ENCODE results near the gene PDK3. TPM values are rescaled to one million over a fixed set of nuclear protein-coding genes. Genes with fewer than 3 reads are reported as not detected.
A peak's percentile ranks its signal among the peaks of the same experiment; 100 is the strongest.

The PDK3 gene
- total and polyA plus RNA-seq, 10 donors = 4.3 to 53.0 (median 30.1) TPM

DNA sequence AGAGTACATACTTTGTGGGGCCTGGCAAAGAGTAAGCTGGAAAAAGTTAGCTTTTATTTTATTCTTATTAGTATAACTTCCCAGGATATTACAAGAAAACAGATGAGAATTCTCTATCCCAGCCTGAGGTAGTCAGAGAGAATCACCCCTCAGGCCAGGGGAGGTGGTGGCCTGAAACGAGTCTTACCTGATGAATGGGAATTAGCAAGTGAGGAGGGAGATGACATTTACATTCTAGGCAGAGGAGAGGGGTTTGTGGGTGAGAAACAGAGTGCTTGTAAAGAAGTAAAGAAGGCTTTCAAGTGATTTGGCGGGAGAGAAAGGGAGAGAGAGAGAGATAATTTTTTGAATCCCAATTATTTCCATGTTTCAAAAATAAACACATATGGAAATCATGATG, 39.3 kb upstream of the PDK3 start:
- H3K4me1 ChIP-seq = no peaks in the 10 kb centered on the region
- intact Hi-C loops (cut with DNase I; ENCODE audit: low total_unique reads) = no loop called here
- H3K27me3 ChIP-seq (replicated peaks in 1 of 7) = no peaks in the 10 kb centered on the region
- H3K36me3 ChIP-seq = no peaks in the 10 kb centered on the region
- no peak overlapping the region for H3K27ac ChIP-seq
- no peak for TF ChIP-seq POLR2A (IDR thresholded peaks at IDR 0.05)
- TF ChIP-seq, protein P1, sequence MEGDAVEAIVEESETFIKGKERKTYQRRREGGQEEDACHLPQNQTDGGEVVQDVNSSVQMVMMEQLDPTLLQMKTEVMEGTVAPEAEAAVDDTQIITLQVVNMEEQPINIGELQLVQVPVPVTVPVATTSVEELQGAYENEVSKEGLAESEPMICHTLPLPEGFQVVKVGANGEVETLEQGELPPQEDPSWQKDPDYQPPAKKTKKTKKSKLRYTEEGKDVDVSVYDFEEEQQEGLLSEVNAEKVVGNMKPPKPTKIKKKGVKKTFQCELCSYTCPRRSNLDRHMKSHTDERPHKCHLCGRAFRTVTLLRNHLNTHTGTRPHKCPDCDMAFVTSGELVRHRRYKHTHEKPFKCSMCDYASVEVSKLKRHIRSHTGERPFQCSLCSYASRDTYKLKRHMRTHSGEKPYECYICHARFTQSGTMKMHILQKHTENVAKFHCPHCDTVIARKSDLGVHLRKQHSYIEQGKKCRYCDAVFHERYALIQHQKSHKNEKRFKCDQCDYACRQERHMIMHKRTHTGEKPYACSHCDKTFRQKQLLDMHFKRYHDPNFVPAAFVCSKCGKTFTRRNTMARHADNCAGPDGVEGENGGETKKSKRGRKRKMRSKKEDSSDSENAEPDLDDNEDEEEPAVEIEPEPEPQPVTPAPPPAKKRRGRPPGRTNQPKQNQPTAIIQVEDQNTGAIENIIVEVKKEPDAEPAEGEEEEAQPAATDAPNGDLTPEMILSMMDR (IDR thresholded peaks at IDR 0.05 in 8 of 11, conservative IDR thresholded peaks at IDR 0.05 in 3 of 11) = no peak
- TF ChIP-seq POLR2AphosphoS5 (IDR thresholded peaks at IDR 0.05) = no peak
- H3K4me3 ChIP-seq = no peak overlapping the region
- H3K9me3 ChIP-seq = peaks cover 0 to 8% (median 0%) of the 10 kb centered on the region in 8 donors
- no peak for DNase-seq
- 48 to 83% (median 73%) methylated on average over 2 of the region's 2 CpGs for WGBS, 5 donors

DNA sequence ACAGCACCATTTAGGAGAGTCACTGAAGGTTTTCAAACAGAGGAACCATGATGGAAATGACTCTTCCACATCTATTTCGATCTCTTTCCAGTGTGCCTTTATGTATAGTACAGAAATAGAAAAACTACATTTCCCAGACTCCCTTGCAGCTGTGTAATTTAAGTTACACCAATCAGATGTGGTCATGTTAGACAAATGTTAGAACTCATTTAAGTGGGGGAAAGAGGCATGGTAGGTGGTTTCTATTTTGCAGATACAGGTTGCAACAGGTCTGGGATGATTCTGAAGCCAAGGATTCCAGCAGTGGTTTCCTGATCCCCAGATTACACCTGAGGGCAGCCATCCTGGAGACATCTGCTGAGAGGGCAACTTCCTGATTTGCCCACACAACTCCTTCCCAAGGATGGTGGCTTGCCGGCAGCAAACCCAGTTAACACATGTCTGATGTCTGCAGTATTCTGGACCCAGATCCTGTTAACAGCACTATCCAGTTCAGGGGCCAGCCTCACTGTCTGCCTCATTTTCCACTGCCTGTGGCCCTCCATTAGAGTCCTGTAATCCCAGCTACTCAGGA, 38.7 kb upstream of the PDK3 start:
- 57 to 70% (median 58%) methylated on average over 1 to 2 of the region's 2 CpGs for WGBS, 5 donors

DNA sequence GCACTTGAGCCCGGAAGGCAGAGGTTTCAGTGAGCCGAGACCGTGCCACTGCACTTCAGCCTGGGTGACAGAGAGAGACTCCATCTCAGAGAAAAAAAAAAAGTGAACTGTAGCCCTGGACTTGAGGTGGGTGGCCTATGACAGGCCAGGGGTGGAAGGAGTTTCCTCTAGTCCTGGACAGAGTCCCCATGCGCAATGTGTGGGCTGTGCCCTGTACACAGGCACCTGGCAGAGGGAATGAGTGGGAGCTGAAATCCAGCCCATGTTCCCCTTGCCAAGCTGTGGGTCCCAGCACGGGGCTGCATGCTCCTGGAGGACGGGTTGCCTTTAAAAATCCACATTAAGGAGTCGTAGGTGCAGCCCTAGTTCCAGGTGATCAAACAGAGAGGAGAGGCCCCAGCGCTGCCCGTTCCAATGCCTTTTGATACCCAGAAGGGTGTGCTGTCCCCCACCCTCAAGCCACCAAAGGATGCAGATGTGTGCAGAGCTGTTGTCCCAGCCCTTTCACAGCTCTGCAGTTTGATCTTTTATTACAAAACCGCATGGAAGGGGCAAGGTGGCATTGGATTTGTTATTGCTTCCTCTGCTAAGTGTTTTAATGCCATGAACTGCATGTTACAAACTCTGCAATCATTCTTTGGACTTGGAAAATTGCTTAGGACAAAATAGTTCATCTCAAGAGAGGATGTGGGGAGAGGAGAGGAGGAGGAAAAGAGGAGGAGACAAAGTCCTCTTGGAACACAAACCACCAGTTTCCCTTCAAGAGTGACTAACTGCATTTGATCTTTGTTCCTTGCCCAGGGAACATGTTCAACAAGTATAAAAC, 38.0 kb upstream of the PDK3 start:
- DNase-seq = no peak
- no peak overlapping the region for H3K4me3 ChIP-seq
- TF ChIP-seq POLR2AphosphoS5 (IDR thresholded peaks at IDR 0.05) = no peak
- TF ChIP-seq, protein P1 (IDR thresholded peaks at IDR 0.05 in 8 of 11, conservative IDR thresholded peaks at IDR 0.05 in 3 of 11) = no peak
- no peak for TF ChIP-seq POLR2A (IDR thresholded peaks at IDR 0.05)
- no peaks in the 10 kb centered on the region for H3K4me1 ChIP-seq
- H3K36me3 ChIP-seq = no peaks in the 10 kb centered on the region
- WGBS, 5 donors = 81 to 98% (median 83%) methylated on average over 2 to 10 of the region's 10 CpGs
- no peaks in the 10 kb centered on the region for H3K9me3 ChIP-seq
- no peak overlapping the region for H3K27ac ChIP-seq
- no peaks in the 10 kb centered on the region for H3K27me3 ChIP-seq (replicated peaks in 1 of 7)
- intact Hi-C loops (cut with DNase I; ENCODE audit: low total_unique reads) = no loop called here

More for the DNA sequence above, 38.7 kb upstream of the PDK3 start:
- Histone ChIP-seq H3K27ac (no peak overlapping the region), H3K9me3 (peaks cover 0 to 2% (median 0%) of the 10 kb centered on the region in 8 donors), H3K36me3 (no peaks in the 10 kb centered on the region), H3K4me3 (peak overlapping the region in 1 of 8 donors; percentile 27), H3K4me1 (no peaks in the 10 kb centered on the region), H3K27me3 (replicated peaks in 1 of 7) (no peaks in the 10 kb centered on the region)
- intact Hi-C loops (cut with DNase I; ENCODE audit: low total_unique reads) = no loop called here
- TF ChIP-seq, protein P1 (IDR thresholded peaks at IDR 0.05 in 8 of 11, conservative IDR thresholded peaks at IDR 0.05 in 3 of 11) = no peak
- TF ChIP-seq POLR2AphosphoS5 (IDR thresholded peaks at IDR 0.05) = no peak
- TF ChIP-seq POLR2A (IDR thresholded peaks at IDR 0.05) = no peak
- DNase-seq = no peak

DNA sequence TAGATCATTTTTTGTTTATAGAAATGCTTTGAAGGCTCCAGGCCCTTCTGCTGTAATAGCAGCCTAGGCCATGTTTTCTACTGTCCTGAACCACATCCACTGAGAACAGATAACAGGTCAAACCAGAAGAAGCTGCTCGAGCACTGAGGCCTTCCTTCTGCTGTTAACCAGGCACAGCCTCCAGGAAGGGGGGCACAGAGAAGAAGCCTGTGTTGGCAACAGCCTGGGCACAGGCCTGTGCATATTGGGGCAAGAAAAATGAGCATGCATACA, 37.4 kb upstream of the PDK3 start:
- intact Hi-C loops (cut with DNase I; ENCODE audit: low total_unique reads) = no loop called here
- no peak for TF ChIP-seq POLR2A (IDR thresholded peaks at IDR 0.05)
- TF ChIP-seq, protein P1 (IDR thresholded peaks at IDR 0.05 in 8 of 11, conservative IDR thresholded peaks at IDR 0.05 in 3 of 11) = no peak
- TF ChIP-seq POLR2AphosphoS5 (IDR thresholded peaks at IDR 0.05) = no peak
- DNase-seq = no peak
- H3K27me3 ChIP-seq (replicated peaks in 1 of 7) = no peaks in the 10 kb centered on the region
- 40 to 73% (median 67%) methylated on average over 1 of the region's 1 CpG for WGBS, 5 donors
- H3K4me3 ChIP-seq = no peak overlapping the region
- no peak overlapping the region for H3K27ac ChIP-seq
- H3K4me1 ChIP-seq = no peaks in the 10 kb centered on the region
- H3K36me3 ChIP-seq = no peaks in the 10 kb centered on the region
- no peaks in the 10 kb centered on the region for H3K9me3 ChIP-seq

Data from spleen (tissue), 11 donors.